A673 (cell line): Measurements from ENCODE around the gene LRBA.

Experiments
- CTCF ChIP-seq: fragments of 300-800, 200-600 bp; sonication (generic); conservative IDR thresholded peaks from 2 replicates; pipeline ENCODE4 v1.5.1; 2017; ENCODE audit warnings: low read depth, mild to moderate bottlenecking, antibody characterized with exemption, low read length, moderate library complexity, mixed read lengths
- EZH2 ChIP-seq: fragments of 200-600 bp; sonication (generic); IDR thresholded peaks from 2 replicates; pipeline ENCODE4 v1.6.1; 2017; ENCODE audit warnings: borderline replicate concordance, low read depth, mild to moderate bottlenecking, mixed read lengths, antibody characterized with exemption, low read length; ENCODE audit not compliant: poor library complexity, severe bottlenecking

- TF ChIP-seq CTCF: no peak
- TF ChIP-seq EZH2: no peak
Measured at GRCh38 chr4:150647008-150647407, 368.1 kb downstream of the LRBA start.
